Keratinocyte (primary cell): Measurements from ENCODE around the gene PSG1.
"Not testable (repeated sequence)": the region's sequence is repeated elsewhere in the genome, so short reads cannot be mapped to it uniquely, and the experiment has no call there.

Source experiments
- CTCF ChIP-seq, 3 experiments: IDR thresholded peaks in 1 of 3; conservative IDR thresholded peaks in 1 of 3; optimal IDR thresholded peaks in 1 of 3; 2 replicates in 2 of 3; 3 replicates in 1 of 3; pipeline versions ENCODE3 to v1.5.1; 2011; ENCODE audit warnings: low read length in 3 of 3, mild to moderate bottlenecking in 3 of 3, moderate library complexity in 2 of 3, control low read depth in 1 of 3, inconsistent platforms in 1 of 3; ENCODE audit not compliant: insufficient read depth in 2 of 3; ENCODE audit errors: extremely low read depth in 1 of 3
- EZH2 ChIP-seq: IDR thresholded peaks from one replicate; pipeline ENCODE4 v1.6.1; 2012; ENCODE audit warnings: inconsistent platforms, mild to moderate bottlenecking, low read length, moderate library complexity

- not testable (repeated sequence) for TF ChIP-seq EZH2; CTCF (optimal IDR thresholded peaks at IDR 0.05 in 1 of 3, IDR thresholded peaks at IDR 0.05 in 1 of 3, conservative IDR thresholded peaks at IDR 0.05 in 1 of 3; ENCODE audit: extremely low read depth in 1 of 3, insufficient read depth in 2 of 3, low read length in 3 of 3)
Observed at GRCh38 chr19:42906162-42906561, 26.6 kb upstream of the PSG1 start.
